GM12878 (cell line): ENCODE results near the gene LAMA5. TPM values are rescaled to one million over a fixed set of nuclear protein-coding genes. Genes with fewer than 3 reads are reported as not detected.

Source experiments
- ATAC-seq: fragments of 200-7000 bp; cut with Tn5 transposase; 3 replicates; pipeline ENCODE4 v1.9.1; 2020; ENCODE audit warnings: mild to moderate bottlenecking, moderate library complexity
- BruUV-seq: library from RNA; stranded (reverse); fragments of 400-500 nt; replicated peaks from 2 replicates; lab custom pipeline; 2021; lab: Mats Ljungman, UMichigan
- CTCF ChIA-PET: fragments of 300-600 bp; sonication (Branson Sonifier 250); formaldehyde crosslinking; extraction: SDS; loops from one replicate; lab custom pipeline; 2021; ENCODE audit warnings: inconsistent platforms; lab: Yijun Ruan, JAX
- POLR2A ChIA-PET: fragments of 350-600 bp; formaldehyde crosslinking; extraction: SDS; loops from one replicate; lab custom pipeline; 2021; ENCODE audit warnings: inconsistent platforms; lab: Charles Lee
- RAD21 ChIA-PET: fragments of 300-600 bp; sonication (Branson Sonifier 250); formaldehyde crosslinking; loops from one replicate; lab custom pipeline; 2023; ENCODE audit warnings: antibody characterized with exemption; ENCODE audit not compliant: unreplicated experiment; lab: Charles Lee
- SMC1A ChIA-PET: fragments of 300-600 bp; sonication (Branson Sonifier 250); formaldehyde crosslinking; loops from one replicate; lab custom pipeline; 2023; ENCODE audit not compliant: unreplicated experiment, uncharacterized antibody; lab: Charles Lee
- DNase-seq: peaks from one replicate; pipeline ENCODE4 v3.0.0-alpha.2; 2011; ENCODE audit warnings: low read depth, low spot score
- FAIRE-seq: peaks from 3 replicates; lab custom pipeline; 2011; peaks lifted over from hg19 to GRCh38; lab: Jason Lieb, UNC
- H2AFZ ChIP-seq: 2 replicates; pipeline ENCODE4 v1.6.0; 2011; ENCODE audit warnings: low read depth, low read length, control low read depth; ENCODE audit not compliant: control insufficient read depth
- H3K27ac ChIP-seq: 2 replicates; pipeline ENCODE4 v1.5.1; 2011; ENCODE audit warnings: control low read depth; ENCODE audit not compliant: control insufficient read depth, insufficient read depth
- H3K27me3 ChIP-seq, 2 experiments: replicated peaks in 1 of 2; 2 replicates each; pipeline versions ENCODE4 v1.6.0 to v1.6.1; 2011; ENCODE audit warnings: low read length in 1 of 2; ENCODE audit not compliant: control insufficient read depth in 2 of 2, insufficient read depth in 2 of 2
- H3K36me3 ChIP-seq, 2 experiments: 2 replicates each; pipeline ENCODE4 v1.5.1; 2011; ENCODE audit warnings: low read length in 1 of 2; ENCODE audit not compliant: control insufficient read depth in 2 of 2, insufficient read depth in 2 of 2
- H3K4me1 ChIP-seq: 2 replicates; pipeline ENCODE4 v1.6.1; 2011; ENCODE audit warnings: mild to moderate bottlenecking, low read length, moderate library complexity, mixed read lengths; ENCODE audit not compliant: control insufficient read depth, insufficient read depth
- H3K4me2 ChIP-seq: 2 replicates; pipeline ENCODE4 v1.6.0; 2011; ENCODE audit warnings: control low read depth; ENCODE audit not compliant: control insufficient read depth, insufficient read depth
- H3K4me3 ChIP-seq: fragments of 200-600 bp; sonication (generic); 2 replicates; pipeline ENCODE4 v1.5.1; 2016
- H3K79me2 ChIP-seq: 2 replicates; pipeline ENCODE4 v1.6.0; 2011; ENCODE audit warnings: low read length; ENCODE audit not compliant: control insufficient read depth, insufficient read depth
- H3K9ac ChIP-seq: 2 replicates; pipeline ENCODE4 v1.8.0; 2011; ENCODE audit warnings: low read length, control low read depth, mixed read lengths; ENCODE audit not compliant: control insufficient read depth, insufficient read depth
- H3K9me3 ChIP-seq: replicated peaks from 3 replicates; pipeline ENCODE4 v1.5.1; 2011; ENCODE audit warnings: mild to moderate bottlenecking, low read length; ENCODE audit not compliant: control insufficient read depth, insufficient read depth
- H4K20me1 ChIP-seq: 2 replicates; pipeline ENCODE4 v1.6.0; 2011; ENCODE audit not compliant: control insufficient read depth, insufficient read depth
- BCL11A ChIP-seq: IDR thresholded peaks from 2 replicates; pipeline ENCODE4 v1.6.1; 2011; ENCODE audit warnings: low read depth, low read length
- BHLHE40 ChIP-seq, 2 experiments: fragments of 450-650 bp in 1 of 2; IDR thresholded peaks; 2 replicates each; pipeline ENCODE4 v1.6.1; 2011 to 2017; ENCODE audit warnings: low read depth in 2 of 2, borderline replicate concordance in 1 of 2, improper control_type of control experiment in 1 of 2, low read length in 1 of 2, mild to moderate bottlenecking in 1 of 2
- CREB1 ChIP-seq: IDR thresholded peaks from 2 replicates; pipeline ENCODE4 v1.6.1; 2012; ENCODE audit warnings: low read depth, mild to moderate bottlenecking, inconsistent platforms
- CREM ChIP-seq: IDR thresholded peaks from 2 replicates; pipeline ENCODE4 v1.6.1; 2014; ENCODE audit warnings: antibody characterized with exemption, low read depth
- KLF5 ChIP-seq: fragments of 450-650 bp; IDR thresholded peaks from 2 replicates; pipeline ENCODE4 v1.6.1; 2014; ENCODE audit warnings: mild to moderate bottlenecking; ENCODE audit not compliant: partially characterized antibody
- MYB ChIP-seq: fragments of 150-350 bp; IDR thresholded peaks from 2 replicates; pipeline ENCODE4 v1.6.1; 2014; ENCODE audit warnings: mild to moderate bottlenecking, low read depth, low read length, borderline replicate concordance
- POLR2AphosphoS5 ChIP-seq: IDR thresholded peaks from 2 replicates; pipeline ENCODE4 v1.6.1; 2011; ENCODE audit warnings: mild to moderate bottlenecking, low read length, inconsistent platforms
- RAD21 ChIP-seq: IDR thresholded peaks from 2 replicates; pipeline ENCODE4 v1.6.1; 2011; ENCODE audit warnings: mild to moderate bottlenecking, low read depth, low read length, moderate library complexity; ENCODE audit not compliant: insufficient read depth
- SIN3A ChIP-seq: IDR thresholded peaks from 2 replicates; pipeline ENCODE4 v1.6.1; 2012; ENCODE audit warnings: low read depth, low read length, improper control_type of control experiment
- TAF1 ChIP-seq: IDR thresholded peaks from 2 replicates; pipeline ENCODE4 v1.6.1; 2011; ENCODE audit warnings: mild to moderate bottlenecking, low read depth, low read length, borderline replicate concordance
- YY1 ChIP-seq: IDR thresholded peaks from 2 replicates; pipeline ENCODE4 v1.6.1; 2011; ENCODE audit warnings: low read depth, mild to moderate bottlenecking, low read length
- ZNF24 ChIP-seq: fragments of 450-650 bp; IDR thresholded peaks from 2 replicates; pipeline ENCODE4 v1.6.1; 2017; ENCODE audit warnings: antibody characterized with exemption, mild to moderate bottlenecking
- ZNF622 ChIP-seq: fragments of 450-650 bp; IDR thresholded peaks from 2 replicates; pipeline ENCODE4 v1.6.1; 2017; ENCODE audit warnings: mild to moderate bottlenecking, inconsistent platforms
- WGBS: methylation state at CpG from one replicate; pipeline ENCODE4 v1.1.6; 2016; ENCODE audit warnings: low lambda C conversion rate; ENCODE audit not compliant: insufficient replicate concordance, insufficient coverage; ENCODE audit errors: missing lambda C conversion rate; 5-methylcytosine and 5-hydroxymethylcytosine counted together
- in situ Hi-C: fragments of 300-500 bp; cut with MboI; formaldehyde crosslinking; loops from 9 replicates; pipeline ENCODE4 v1.14.3; 2018; ENCODE audit warnings: mixed read lengths
- intact Hi-C: fragments of 100-400 bp; cut with micrococcal nuclease; formaldehyde crosslinking; loops from one replicate; pipeline ENCODE4 v1.14.2; 2022; ENCODE audit not compliant: unreplicated experiment
- polyA plus RNA-seq, 11 experiments: library from polyadenylated mRNA; depleted of rRNA in 4 of 11; unstranded in 6 of 11; stranded (reverse) in 5 of 11; fragments of >200 nt; fragmentation: Nextera tagmentation in 4 of 11; fragmentation: Illumina TruSeq in 1 of 11; extraction: Ambion mirVana in 4 of 11; extraction: Trizol in 1 of 11; gene quantifications; 1 replicate in 1 of 11; 2 replicates in 10 of 11; pipeline versions ENCODE4 v1.2.1 to v1.2.3, GENCODE V29; 2011 to 2016; ENCODE audit warnings: inconsistent platforms in 2 of 11, missing spikeins in 2 of 11, low read depth in 1 of 11
- total RNA-seq, 4 experiments: library from RNA; depleted of rRNA in 3 of 4; stranded (reverse); fragments of >200 nt in 3 of 4; fragmentation: Illumina TruSeq in 1 of 4; extraction: Trizol in 1 of 4; gene quantifications; 2 replicates each; pipeline versions ENCODE4 v1.2.1 to v1.2.3, GENCODE V29; 2013 to 2021
- TF ChIP-seq, protein P1 (sequence below): fragments of 150-350 bp; IDR thresholded peaks from 2 replicates; pipeline ENCODE4 v1.6.1; 2016; ENCODE audit warnings: low read depth, low read length
- TF ChIP-seq, protein P2 (sequence below): IDR thresholded peaks from 2 replicates; pipeline ENCODE4 v1.6.1; 2012; ENCODE audit warnings: low read depth, low read length, improper control_type of control experiment

The LAMA5 gene
- total and polyA plus RNA-seq, 10 of the 15 experiments (the other 5 are each of a cell fraction or from before 2014, with no cell fraction given) = 0.09 to 3.1 (median 1.6) TPM; not detected in 3

DNA sequence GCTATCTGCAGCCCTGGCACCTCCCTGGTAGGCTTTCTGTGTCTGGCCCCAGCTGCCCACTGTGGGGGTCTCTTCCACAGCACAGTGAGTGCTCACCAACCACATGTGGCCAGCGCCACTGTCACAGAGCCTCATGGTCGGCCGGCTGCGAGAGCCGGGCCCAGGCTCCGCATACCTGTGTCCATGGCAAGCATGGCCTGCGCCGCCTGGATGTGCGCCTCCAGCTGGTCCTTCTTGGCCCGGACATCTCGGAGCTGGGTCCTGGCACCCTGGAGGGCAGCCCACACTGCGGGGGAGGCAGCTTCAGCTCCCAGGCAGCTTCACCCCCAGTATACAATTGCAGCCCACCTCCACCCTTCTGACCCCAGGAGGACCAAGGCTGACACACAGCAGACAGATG, 51.3 kb downstream of the LAMA5 start:
- WGBS = 95% methylated on average over 12 of the region's 12 CpGs
- in situ Hi-C loops (no loop called here), intact Hi-C loops (no loop called here)
- Histone ChIP-seq H3K4me3 (no peak overlapping the region), H3K27me3 (no peaks in the 10 kb centered on the region), H3K9me3 (no peaks in the 10 kb centered on the region; the same call in 2 of the 3 replicates), H3K4me2 (no peak overlapping the region), H3K9ac (no peak overlapping the region), H3K27ac (no peak overlapping the region), H4K20me1 (no peaks in the 10 kb centered on the region), H3K79me2 (no peaks in the 10 kb centered on the region), H3K4me1 (no peaks in the 10 kb centered on the region), H3K36me3 (no peaks in the 10 kb centered on the region; a peak in 1 of 4 replicates), H2AFZ (no peak overlapping the region)
- FAIRE-seq (no peak), DNase-seq (no peak), ATAC-seq (no peak)
- ChIA-PET CTCF (no interaction called here), POLR2A (no interaction called here), RAD21 (no interaction called here), SMC1A (no interaction called here)
- TF ChIP-seq ZNF622 (no peak), CREM (no peak)
- BruUV-seq = no TSS peak

DNA sequence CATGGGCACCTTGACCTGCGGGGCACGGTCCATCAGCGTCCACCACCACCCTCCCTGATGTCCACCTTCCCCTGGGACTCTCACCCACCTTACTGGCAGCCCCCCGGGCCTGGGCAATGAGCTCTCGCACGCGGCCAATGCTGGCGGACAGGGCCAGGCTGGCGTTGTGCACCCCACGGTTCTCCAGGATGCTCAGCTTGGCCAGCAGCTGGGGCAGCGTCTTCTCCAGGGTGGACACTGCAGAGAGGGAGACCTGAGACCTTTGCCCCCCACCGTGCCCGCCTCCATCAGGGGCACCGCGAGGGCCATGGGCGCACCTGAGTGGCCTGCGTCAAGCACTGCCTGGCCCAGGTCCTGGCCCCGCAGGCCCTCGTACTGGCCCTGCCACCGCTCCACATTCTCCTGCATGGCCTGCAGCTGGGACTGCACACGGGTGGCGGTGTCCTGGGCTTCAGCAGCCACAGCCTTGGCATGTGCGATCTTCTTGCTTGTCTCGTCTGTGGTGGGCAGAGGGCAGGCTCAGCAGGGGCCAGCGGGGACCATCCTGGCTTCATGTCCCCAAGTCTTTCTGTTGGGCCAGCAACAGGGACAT, 52.3 kb downstream of the LAMA5 start:
- ChIA-PET POLR2A (no interaction called here), RAD21 (no interaction called here), SMC1A (no interaction called here), CTCF (no interaction called here)
- H3K9me3 ChIP-seq = no peaks in the 10 kb centered on the region; the same call in 2 of the 3 replicates
- H3K36me3 ChIP-seq = no peaks in the 10 kb centered on the region; a peak in 1 of 4 replicates
- no peak overlapping the region for H3K4me3 ChIP-seq
- no peak overlapping the region for H3K27ac ChIP-seq
- no peaks in the 10 kb centered on the region for H3K27me3 ChIP-seq
- intact Hi-C loops = no loop called here
- ATAC-seq = no peak
- H3K4me1 ChIP-seq = no peaks in the 10 kb centered on the region
- no peak overlapping the region for H3K9ac ChIP-seq
- no peak for FAIRE-seq
- no peaks in the 10 kb centered on the region for H3K79me2 ChIP-seq
- no peak overlapping the region for H2AFZ ChIP-seq
- BruUV-seq = no TSS peak
- H3K4me2 ChIP-seq = no peak overlapping the region
- no peak for DNase-seq
- in situ Hi-C loops = no loop called here
- no peaks in the 10 kb centered on the region for H4K20me1 ChIP-seq
- 81% methylated on average over 23 of the region's 25 CpGs for WGBS
- TF ChIP-seq, protein P1, sequence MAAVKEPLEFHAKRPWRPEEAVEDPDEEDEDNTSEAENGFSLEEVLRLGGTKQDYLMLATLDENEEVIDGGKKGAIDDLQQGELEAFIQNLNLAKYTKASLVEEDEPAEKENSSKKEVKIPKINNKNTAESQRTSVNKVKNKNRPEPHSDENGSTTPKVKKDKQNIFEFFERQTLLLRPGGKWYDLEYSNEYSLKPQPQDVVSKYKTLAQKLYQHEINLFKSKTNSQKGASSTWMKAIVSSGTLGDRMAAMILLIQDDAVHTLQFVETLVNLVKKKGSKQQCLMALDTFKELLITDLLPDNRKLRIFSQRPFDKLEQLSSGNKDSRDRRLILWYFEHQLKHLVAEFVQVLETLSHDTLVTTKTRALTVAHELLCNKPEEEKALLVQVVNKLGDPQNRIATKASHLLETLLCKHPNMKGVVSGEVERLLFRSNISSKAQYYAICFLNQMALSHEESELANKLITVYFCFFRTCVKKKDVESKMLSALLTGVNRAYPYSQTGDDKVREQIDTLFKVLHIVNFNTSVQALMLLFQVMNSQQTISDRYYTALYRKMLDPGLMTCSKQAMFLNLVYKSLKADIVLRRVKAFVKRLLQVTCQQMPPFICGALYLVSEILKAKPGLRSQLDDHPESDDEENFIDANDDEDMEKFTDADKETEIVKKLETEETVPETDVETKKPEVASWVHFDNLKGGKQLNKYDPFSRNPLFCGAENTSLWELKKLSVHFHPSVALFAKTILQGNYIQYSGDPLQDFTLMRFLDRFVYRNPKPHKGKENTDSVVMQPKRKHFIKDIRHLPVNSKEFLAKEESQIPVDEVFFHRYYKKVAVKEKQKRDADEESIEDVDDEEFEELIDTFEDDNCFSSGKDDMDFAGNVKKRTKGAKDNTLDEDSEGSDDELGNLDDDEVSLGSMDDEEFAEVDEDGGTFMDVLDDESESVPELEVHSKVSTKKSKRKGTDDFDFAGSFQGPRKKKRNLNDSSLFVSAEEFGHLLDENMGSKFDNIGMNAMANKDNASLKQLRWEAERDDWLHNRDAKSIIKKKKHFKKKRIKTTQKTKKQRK = no peak
- TF ChIP-seq POLR2AphosphoS5 (no peak), BCL11A (no peak), RAD21 (no peak), ZNF24 (no peak), TAF1 (no peak), YY1 (no peak), BHLHE40 (IDR thresholded peaks at IDR 0.05; ENCODE audit: borderline replicate concordance in 1 of 2, low read depth in 2 of 2, low read length in 1 of 2) (no peak), MYB (no peak), CREB1 (no peak), KLF5 (no peak), SIN3A (no peak)
- TF ChIP-seq, protein P2, sequence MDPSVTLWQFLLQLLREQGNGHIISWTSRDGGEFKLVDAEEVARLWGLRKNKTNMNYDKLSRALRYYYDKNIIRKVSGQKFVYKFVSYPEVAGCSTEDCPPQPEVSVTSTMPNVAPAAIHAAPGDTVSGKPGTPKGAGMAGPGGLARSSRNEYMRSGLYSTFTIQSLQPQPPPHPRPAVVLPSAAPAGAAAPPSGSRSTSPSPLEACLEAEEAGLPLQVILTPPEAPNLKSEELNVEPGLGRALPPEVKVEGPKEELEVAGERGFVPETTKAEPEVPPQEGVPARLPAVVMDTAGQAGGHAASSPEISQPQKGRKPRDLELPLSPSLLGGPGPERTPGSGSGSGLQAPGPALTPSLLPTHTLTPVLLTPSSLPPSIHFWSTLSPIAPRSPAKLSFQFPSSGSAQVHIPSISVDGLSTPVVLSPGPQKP = no peak
